HG02884 (cell line): ENCODE measurements around the gene CACNG1.
"Not testable (repeated sequence)": the region's sequence is repeated elsewhere in the genome, so short reads cannot be mapped to it uniquely, and the experiment has no call there.

Source experiments
- ATAC-seq: cut with Tn5 transposase; IDR thresholded peaks from one replicate; pipeline ENCODE4 v1.9.1; 2021; ENCODE audit warnings: mild to moderate bottlenecking, moderate library complexity; ENCODE audit not compliant: unreplicated experiment

CACNG1 gene

DNA sequence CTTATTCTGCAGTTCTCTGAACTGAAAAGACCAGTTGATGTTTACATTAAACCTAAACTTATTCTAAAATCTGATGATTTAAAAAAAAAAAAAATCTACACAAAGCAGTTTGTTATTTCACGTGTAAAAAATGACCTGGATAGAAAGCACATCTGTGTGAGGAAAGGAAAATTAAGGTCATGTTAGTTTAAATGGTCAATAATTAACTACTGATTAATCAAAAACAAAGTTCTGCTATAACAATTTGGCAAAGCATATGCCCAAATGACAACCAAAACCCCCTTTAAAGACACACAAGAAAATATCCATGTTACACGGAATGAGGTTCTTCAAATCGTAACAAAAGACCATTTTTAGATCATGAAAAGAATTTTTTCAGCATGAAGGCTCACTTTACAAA lies 30.4 kb downstream of the CACNG1 start:
- ATAC-seq: no peak

DNA sequence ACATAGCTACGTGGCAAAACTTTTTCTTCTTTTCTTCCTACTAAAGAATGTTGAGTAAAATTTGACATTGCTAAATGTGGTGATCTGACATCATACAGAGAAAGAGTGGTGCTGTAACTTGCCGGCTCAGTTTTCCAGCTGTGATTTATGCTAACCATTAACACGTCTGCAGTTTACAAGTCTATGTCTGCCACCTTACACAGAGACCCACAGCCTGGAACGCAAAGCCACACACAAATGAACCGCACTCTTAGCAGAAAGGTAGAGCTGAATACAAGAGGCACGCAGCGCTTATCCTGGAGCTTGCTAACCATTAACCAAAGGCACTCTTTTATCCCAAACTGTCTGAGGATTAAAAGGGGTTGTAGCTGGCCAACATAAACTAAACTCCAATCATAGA lies 31.9 kb downstream of the CACNG1 start:
- ATAC-seq: no peak

DNA sequence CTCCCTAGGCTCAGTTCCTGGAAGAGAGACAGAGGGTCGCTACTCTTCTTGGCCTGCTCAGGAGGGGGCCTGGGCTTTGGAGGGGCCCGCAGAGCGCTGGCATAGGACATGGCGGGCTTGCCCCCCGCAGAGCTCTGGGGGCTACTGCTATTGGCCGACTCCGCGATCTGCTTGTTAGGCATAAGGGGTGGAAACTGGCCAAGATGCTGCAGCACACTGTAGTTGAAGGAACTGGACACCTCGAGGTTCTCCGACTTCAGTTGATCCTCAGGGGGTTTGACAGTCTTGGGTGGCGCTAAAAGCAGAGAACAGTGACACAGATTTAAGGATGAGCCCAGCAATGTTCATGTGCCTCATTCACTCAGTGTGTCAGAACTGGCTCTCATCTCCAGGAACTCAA lies 33.9 kb downstream of the CACNG1 start:
- no peak for ATAC-seq

DNA sequence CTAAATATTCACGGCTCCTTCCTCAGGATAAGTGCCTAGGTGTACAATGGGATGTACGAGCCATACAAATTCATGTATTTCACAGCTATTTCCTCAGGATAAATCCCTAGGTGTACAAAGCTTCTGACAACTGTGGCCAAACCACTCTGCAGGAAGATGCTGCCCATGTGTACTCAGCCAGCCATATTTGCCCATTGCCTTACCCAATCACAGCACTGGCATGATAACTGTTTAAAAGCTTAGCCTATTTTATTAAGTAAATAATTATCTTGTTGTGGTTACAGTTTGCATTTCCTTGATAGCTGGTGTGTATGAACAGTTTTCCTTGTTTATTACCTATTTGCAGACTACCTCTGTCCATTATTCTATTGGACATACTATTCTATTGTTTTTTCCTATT lies 35.1 kb downstream of the CACNG1 start:
- ATAC-seq: no peak

DNA sequence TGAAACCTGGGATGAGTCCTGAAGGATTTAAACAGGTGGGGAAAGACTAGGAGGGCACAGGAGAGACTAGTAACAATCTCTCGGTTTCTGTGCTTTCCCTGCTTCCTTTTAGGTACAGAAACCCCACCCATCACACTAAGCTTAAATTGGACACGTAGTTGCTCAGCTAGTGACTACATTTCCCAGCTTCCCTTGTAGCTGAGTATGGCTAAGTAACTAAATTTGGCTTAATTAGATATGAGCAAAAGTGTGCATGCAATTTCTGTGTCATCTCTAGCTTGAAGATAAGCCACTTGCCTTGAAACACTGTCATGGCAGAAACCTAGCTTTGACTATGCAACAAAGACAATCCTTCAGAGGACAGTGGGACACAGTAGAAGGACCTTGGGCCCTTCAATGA lies 36.5 kb downstream of the CACNG1 start:
- no peak for ATAC-seq

DNA sequence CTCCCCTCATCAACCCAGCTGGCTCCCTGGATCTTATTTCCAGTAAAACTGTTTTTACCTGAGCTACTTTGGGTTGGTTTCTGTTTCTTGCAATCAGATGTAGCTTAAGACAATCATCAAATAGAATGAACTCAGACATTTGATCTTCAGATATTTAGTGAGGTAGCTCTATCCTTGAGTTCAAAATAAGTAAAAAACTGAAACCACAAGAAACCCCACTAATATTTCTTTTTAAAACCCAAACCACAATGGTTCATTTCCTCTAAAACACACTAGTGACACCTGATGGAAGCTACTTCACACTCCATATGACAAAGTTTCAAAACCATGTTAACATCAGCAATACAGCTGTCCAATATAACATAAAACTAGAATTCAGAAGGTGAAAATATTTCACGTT lies 37.8 kb downstream of the CACNG1 start:
- no peak for ATAC-seq

DNA sequence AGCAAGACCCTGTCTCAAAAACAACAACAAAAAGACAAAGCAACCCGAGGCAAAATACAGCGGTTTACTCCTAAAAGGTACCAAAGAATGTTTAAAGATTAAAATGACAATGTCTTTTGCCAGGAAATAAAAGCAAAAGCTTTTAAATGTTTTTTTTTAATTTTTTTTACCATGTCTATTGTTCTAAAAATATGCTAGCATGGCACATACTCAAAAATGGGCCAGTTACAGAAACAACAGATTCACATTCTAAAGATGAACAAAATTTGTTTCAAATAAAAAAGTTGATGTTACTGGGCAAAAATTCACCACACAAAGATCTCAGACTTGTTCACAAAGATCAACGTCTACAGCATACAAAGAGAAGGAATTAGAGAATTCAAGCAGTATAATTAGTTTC lies 41.1 kb downstream of the CACNG1 start:
- ATAC-seq: no peak

DNA sequence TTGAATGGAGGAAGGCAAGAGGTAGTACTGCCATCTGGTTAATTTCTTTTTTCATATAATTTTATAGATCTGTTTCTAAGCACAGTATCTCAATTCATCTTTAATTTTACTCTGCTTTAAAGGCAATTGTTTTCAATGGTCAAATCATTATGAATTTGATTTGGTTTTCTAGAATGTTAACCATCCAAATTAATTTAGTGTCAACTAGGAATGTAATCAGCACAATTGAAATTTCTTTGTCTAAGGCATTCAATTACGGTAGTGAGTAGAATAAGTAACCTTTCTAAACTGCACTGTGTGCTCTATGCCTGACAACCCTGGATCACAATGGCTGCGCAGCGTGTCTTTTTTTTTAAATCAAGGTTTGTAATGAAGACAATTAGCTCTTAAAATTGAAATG lies 44.3 kb downstream of the CACNG1 start:
- no peak for ATAC-seq

DNA sequence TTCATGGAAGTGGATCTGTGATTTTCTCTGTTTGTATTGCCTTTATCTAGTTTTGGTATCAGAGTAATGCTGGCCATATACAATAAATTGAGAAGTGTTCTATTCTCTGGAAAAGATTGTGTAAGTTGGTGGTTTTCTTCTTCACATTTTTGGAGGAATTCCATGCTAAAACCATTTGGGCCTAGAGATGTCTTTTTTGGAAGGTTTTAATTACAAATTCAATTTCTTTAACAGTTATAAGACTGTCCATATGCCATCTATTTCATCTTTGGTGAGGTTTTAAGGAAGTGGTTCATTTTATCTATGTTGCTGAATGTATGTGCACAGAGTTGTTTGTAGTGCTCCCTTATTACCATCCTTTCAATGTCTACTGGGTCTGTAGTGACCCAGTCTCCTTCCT lies 46.0 kb downstream of the CACNG1 start:
- no peak for ATAC-seq

DNA sequence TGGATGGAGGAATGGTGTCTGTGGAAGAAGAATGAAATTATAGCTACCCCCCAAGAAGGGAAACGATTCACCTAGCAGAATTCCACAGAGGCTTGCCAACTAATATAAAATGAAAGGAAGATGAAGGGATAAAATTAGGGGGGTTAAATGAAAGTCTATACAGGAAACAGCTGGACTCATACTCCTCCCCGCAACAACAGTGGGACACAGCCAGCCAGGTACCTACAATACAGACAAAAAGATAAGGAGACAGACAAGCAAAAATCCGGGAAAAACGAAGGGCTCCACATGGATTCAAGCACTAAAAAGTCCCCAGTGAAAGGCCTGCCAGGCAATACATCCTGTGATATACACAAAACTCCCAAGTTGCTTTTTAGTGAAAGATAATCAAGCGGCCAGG lies 47.9 kb downstream of the CACNG1 start:
- no peak for ATAC-seq

DNA sequence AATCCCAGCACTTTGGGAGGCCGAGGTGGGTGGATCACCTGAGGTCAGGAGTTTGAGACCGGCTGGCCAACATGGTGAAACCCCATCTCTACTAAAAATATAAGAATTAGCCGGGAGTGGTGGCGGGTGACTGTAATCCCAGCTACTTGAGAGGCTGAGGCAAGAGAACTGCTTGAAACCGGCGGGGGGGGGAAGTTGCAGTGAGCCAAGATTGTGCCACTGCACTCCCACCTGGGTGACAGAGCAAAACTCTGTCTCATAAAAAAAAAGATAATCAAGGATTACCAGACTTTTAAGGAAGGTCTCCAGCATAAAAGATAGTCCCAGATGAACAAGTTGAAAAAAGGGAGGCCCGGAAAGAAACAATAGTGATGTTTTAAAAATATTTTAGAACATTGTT lies 48.4 kb downstream of the CACNG1 start:
- ATAC-seq: not testable (repeated sequence)

DNA sequence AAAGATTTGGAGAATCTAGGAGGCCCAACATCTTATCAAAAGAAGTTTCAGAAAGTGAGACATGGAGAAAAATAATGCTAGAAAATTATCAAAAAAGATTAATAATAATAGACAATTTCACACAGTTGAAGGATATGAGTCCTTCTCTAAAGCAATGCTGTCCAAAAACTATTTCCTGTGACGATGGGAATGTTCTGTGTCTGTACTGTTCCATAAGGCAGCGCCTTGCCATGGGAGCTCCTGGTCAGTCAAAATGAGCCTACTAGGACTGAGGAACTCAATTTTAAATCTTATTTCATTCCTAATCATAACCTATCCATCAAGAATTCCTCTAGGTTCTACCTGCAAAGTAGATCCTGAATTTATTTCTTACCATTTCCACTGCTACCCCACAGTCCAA lies 49.0 kb downstream of the CACNG1 start:
- ATAC-seq: no peak

DNA sequence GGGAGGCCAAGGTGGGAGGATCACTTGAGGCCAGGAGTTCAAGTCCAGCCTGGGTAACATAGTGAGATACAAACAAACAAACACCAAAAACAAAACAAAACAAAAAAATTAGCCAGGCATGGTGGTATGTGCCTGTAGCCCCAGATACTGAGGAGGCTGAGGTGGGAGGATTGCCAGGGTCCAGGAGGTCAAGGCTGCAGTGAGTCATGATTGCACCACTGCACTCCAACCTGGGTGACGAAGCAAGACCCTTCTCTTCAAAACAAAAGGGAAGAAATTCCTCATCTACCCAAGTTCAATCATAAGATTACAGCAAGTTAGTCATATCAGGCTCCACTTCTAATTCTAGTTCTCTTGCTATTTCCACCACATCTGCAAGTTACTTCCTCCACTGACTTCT lies 50.9 kb downstream of the CACNG1 start:
- not testable (repeated sequence) for ATAC-seq

DNA sequence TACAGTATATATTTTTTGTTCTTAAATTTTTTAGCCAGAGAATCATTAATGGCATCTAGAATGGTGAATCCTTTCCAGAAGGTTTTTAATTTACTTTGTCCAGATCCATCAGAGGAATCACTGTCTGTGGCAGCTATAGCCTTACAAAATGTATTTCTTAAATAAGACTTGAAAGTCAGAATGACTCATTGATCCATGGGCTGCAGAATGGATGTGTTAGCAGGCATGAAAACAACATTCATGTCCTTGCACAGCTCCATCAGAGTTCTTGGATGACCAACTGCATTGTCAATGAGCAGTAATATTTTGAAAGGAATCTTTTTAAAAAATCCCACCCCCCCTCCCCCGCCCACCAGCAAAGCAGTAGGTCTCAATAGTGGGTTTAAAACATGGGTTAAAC lies 51.4 kb downstream of the CACNG1 start:
- no peak for ATAC-seq

DNA sequence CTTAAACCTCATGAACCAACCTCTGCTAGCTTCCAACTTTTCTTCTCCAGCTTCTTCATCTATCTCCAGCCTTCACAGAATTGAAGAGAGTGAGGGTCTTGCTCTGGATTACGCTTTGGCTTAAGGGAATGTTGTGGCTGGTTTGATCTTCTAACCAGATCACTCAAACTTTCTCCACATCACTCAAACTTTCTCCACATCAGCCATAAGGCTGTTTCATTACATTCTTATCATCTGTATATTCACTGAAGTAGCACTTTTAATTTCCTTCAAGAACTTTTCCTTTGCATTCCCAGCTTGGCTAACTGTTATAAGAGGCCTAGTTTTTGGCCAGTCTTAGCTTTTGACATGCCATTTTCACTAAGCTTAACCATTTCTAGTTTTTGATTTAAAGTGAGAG lies 52.3 kb downstream of the CACNG1 start:
- ATAC-seq: no peak

DNA sequence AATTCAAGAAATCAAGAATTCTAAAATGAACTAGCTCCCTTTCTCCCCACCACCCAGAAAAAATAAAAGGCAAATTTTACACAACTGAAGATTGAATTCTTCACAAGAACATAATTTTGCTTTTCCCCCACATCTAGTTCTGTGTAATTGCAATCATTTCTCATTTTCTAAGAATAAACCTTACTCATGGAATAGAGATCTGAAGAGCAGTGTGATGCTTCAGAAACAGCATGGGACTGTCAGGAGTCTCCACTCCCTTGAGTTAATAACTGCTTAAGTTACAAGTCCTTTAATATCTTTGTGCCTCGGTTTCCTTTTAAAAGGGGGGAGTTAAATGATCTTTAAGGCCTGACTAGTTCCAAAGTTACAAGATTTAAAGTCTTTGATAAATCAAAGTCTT lies 53.7 kb downstream of the CACNG1 start:
- no peak for ATAC-seq

DNA sequence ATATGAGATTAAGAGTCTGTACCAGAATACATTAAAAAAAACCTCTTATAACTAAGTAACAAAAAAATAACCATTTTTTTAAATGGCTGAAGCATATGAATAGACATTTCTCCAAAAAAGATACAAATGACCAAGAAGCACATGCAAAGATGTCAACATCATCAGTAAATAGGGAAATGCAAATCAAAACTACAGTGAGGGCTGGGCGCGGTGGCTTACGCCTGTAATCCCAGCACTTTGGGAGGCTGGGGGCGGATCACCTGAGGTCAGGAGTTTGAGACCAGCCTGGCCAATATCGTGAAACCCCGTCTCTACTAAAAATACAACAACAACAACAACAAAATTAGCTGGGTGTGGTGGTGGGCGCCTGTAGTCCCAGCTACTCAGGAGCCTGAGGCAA lies 60.3 kb downstream of the CACNG1 start:
- not testable (repeated sequence) for ATAC-seq

DNA sequence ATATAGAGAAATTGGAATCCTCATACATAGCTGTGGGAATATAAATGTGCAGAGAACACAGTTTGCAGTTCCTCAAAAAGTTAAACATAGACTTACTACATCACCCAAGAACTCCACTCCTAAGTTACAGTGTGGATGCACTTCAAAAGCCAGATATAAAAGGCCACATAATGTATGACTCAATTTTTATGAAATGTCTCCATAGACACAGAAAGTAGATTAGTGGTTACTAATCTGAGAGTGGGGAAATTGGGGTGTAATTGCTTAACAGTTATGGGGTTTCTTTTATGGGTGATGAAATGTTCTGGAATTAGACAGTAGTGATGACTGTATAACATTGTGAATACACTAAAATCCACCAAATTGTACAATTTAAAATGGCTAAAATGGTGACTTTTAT lies 60.9 kb downstream of the CACNG1 start:
- no peak for ATAC-seq
